Spleen (tissue), 11 donors: ENCODE data around the gene MYO10. TPM values are rescaled to one million over a fixed set of nuclear protein-coding genes. Genes with fewer than 3 reads are reported as not detected.

Experiments
- DNase-seq: peaks from one replicate; pipeline ENCODE4 v3.0.0-alpha.2; 2020
- H3K27ac ChIP-seq, 8 donors: fragments of 200-600 bp; sonication (generic) in 7 of 8; 1 replicate in 4 of 8; 2 replicates in 4 of 8; pipeline versions ENCODE4 v1.5.0 to v1.8.0; 2016 to 2021; ENCODE audit warnings: inconsistent platforms in 4 of 8, mild to moderate bottlenecking in 4 of 8, moderate library complexity in 1 of 8
- H3K27me3 ChIP-seq, 7 donors: fragments of 200-600 bp; sonication (generic) in 6 of 7; replicated peaks in 1 of 7; 1 replicate in 4 of 7; 2 replicates in 3 of 7; pipeline versions ENCODE4 v1.5.0 to v1.8.0; 2016 to 2021; ENCODE audit warnings: inconsistent platforms in 3 of 7, mild to moderate bottlenecking in 1 of 7
- H3K36me3 ChIP-seq, 6 donors: fragments of 200-600 bp; sonication (generic) in 5 of 6; 1 replicate in 4 of 6; 2 replicates in 2 of 6; pipeline versions ENCODE4 v1.5.0 to v1.8.0; 2016 to 2021; ENCODE audit warnings: inconsistent platforms in 2 of 6
- H3K4me1 ChIP-seq, 6 donors: fragments of 200-600 bp; sonication (generic) in 5 of 6; 1 replicate in 3 of 6; 2 replicates in 3 of 6; pipeline versions ENCODE4 v1.5.0 to v1.8.0; 2016 to 2021; ENCODE audit warnings: inconsistent platforms in 3 of 6
- H3K4me3 ChIP-seq, 8 donors: fragments of 200-600 bp; sonication (generic) in 7 of 8; 1 replicate in 4 of 8; 2 replicates in 4 of 8; pipeline versions ENCODE4 v1.5.0 to v1.8.0; 2016 to 2021; ENCODE audit warnings: inconsistent platforms in 4 of 8, mild to moderate bottlenecking in 4 of 8, moderate library complexity in 2 of 8
- H3K9me3 ChIP-seq, 8 donors: fragments of 200-600 bp; sonication (generic) in 7 of 8; 1 replicate in 4 of 8; 2 replicates in 4 of 8; pipeline versions ENCODE4 v1.5.0 to v1.8.0; 2016 to 2021; ENCODE audit warnings: inconsistent platforms in 4 of 8
- POLR2A ChIP-seq, 3 donors: fragments of 450-650 bp; IDR thresholded peaks; one replicate each; pipeline ENCODE4 v1.5.1; 2017; ENCODE audit warnings: antibody characterized with exemption in 3 of 3, mild to moderate bottlenecking in 1 of 3
- POLR2AphosphoS5 ChIP-seq, 3 donors: sonication (generic); formaldehyde crosslinking; IDR thresholded peaks; one replicate each; pipeline ENCODE4 v1.5.1; 2017; ENCODE audit warnings: antibody characterized with exemption in 3 of 3
- WGBS, 5 donors: extraction: QIAGEN DNeasy Blood & Tissue Kit in 3 of 5; methylation state at CpG; one replicate each; pipeline versions ENCODE4 v1.1.5 to v1.1.7; 2013 to 2018; 5-methylcytosine and 5-hydroxymethylcytosine counted together
- intact Hi-C: fragments of 100-400 bp; cut with DNase I; formaldehyde crosslinking; loops from one replicate; pipeline ENCODE4 v1.15.0; 2023; ENCODE audit warnings: low total_unique reads
- polyA plus RNA-seq, 3 donors: library from polyadenylated mRNA; stranded (reverse); fragments of 200-250 nt; gene quantifications; one replicate each; pipeline ENCODE4 v1.2.1, GENCODE V29; 2013
- total RNA-seq, 7 donors: library from RNA; depleted of rRNA in 3 of 7; stranded (reverse); fragments of >200 nt in 3 of 7; fragmentation: NEBNext Ultra II Directional in 4 of 7; extraction: Animal tissue kit (Norgen Biotek cat#: 25700) in 4 of 7; gene quantifications; one replicate each; pipeline versions ENCODE4 v1.1.0 to v1.2.1, GENCODE V29; 2016 to 2021
- TF ChIP-seq, protein P1 (sequence below), 11 experiments: fragments of 200-600 bp in 7 of 11; fragments of 450-650 bp in 4 of 11; sonication (generic) in 4 of 11; IDR thresholded peaks in 8 of 11; conservative IDR thresholded peaks in 3 of 11; 1 replicate in 7 of 11; 2 replicates in 4 of 11; pipeline versions ENCODE4 v1.4.0 to v1.8.0; 2016 to 2021; ENCODE audit warnings: antibody characterized with exemption in 11 of 11, inconsistent platforms in 4 of 11, mild to moderate bottlenecking in 1 of 11
- donor health status: healthy with polysubstance abuse.
- donor health status: DM: no; HTN: no; CAD: no; lungs with moderate emphysema.
- donor health status: DM: no; HTN: no; CAD: no.
- donor health status: Bipolar disorder and iron deficiency.
- donor health status: healthy.
- donor health status: DM: no; HTN: no; CAD: no.
- donor health status: DM: yes; HTN: yes; CAD: no.

Gene MYO10
- total and polyA plus RNA-seq, 10 donors: 1.1 to 72.8 (median 32.7) TPM

DNA sequence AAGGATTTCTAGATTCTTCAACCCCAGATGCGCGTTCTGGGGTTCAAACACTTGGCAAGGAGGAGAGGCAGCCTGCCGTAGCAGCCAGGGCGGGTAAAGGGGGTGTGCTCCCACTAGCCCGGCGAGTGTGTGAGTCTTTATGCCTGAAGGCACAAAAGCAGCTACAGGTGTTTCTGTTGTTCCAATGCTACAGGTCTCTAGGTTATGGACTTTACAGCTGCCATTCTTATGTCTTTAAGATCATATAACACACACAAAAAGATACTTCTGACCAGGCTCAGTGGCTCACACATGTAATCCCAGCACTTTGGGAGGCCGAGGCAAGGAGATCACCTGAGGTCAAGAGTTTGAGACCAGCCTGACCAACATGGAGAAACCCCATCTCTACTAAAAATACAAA is 185.6 kb downstream of the MYO10 start:
- no peaks in the 10 kb centered on the region for H3K27me3 ChIP-seq
- H3K9me3 ChIP-seq: no peaks in the 10 kb centered on the region
- WGBS, 5 donors: 86 to 95% (median 93%) methylated on average over 7 of the region's 7 CpGs
- peaks cover 0 to 19% (median 0%) of the 10 kb centered on the region in 6 donors for H3K36me3 ChIP-seq
- no peak overlapping the region for H3K27ac ChIP-seq
- DNase-seq: no peak
- H3K4me3 ChIP-seq: no peak overlapping the region
- intact Hi-C loops: no loop called here
- no peak for TF ChIP-seq POLR2AphosphoS5 (IDR thresholded peaks at IDR 0.05)
- TF ChIP-seq, protein P1, sequence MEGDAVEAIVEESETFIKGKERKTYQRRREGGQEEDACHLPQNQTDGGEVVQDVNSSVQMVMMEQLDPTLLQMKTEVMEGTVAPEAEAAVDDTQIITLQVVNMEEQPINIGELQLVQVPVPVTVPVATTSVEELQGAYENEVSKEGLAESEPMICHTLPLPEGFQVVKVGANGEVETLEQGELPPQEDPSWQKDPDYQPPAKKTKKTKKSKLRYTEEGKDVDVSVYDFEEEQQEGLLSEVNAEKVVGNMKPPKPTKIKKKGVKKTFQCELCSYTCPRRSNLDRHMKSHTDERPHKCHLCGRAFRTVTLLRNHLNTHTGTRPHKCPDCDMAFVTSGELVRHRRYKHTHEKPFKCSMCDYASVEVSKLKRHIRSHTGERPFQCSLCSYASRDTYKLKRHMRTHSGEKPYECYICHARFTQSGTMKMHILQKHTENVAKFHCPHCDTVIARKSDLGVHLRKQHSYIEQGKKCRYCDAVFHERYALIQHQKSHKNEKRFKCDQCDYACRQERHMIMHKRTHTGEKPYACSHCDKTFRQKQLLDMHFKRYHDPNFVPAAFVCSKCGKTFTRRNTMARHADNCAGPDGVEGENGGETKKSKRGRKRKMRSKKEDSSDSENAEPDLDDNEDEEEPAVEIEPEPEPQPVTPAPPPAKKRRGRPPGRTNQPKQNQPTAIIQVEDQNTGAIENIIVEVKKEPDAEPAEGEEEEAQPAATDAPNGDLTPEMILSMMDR (IDR thresholded peaks at IDR 0.05 in 8 of 11, conservative IDR thresholded peaks at IDR 0.05 in 3 of 11): no peak
- no peak for TF ChIP-seq POLR2A (IDR thresholded peaks at IDR 0.05)
- H3K4me1 ChIP-seq: no peaks in the 10 kb centered on the region

- Histone ChIP-seq H3K27me3 (no peaks in the 10 kb centered on the region), H3K27ac (no peak overlapping the region), H3K36me3 (peaks cover 0 to 14% (median 0%) of the 10 kb centered on the region in 6 donors), H3K4me1 (no peaks in the 10 kb centered on the region), H3K4me3 (no peak overlapping the region), H3K9me3 (no peaks in the 10 kb centered on the region)
- no peak for DNase-seq
- intact Hi-C loops: no loop called here
- no peak for TF ChIP-seq POLR2A (IDR thresholded peaks at IDR 0.05)
- TF ChIP-seq, protein P1 (IDR thresholded peaks at IDR 0.05 in 8 of 11, conservative IDR thresholded peaks at IDR 0.05 in 3 of 11): no peak
- TF ChIP-seq POLR2AphosphoS5 (IDR thresholded peaks at IDR 0.05): no peak
- WGBS, 5 donors: 59 to 93% (median 78%) methylated on average over 4 of the region's 4 CpGs
Measured at GRCh38 chr5:16749626-16750025, 186.5 kb downstream of the MYO10 start.

DNA sequence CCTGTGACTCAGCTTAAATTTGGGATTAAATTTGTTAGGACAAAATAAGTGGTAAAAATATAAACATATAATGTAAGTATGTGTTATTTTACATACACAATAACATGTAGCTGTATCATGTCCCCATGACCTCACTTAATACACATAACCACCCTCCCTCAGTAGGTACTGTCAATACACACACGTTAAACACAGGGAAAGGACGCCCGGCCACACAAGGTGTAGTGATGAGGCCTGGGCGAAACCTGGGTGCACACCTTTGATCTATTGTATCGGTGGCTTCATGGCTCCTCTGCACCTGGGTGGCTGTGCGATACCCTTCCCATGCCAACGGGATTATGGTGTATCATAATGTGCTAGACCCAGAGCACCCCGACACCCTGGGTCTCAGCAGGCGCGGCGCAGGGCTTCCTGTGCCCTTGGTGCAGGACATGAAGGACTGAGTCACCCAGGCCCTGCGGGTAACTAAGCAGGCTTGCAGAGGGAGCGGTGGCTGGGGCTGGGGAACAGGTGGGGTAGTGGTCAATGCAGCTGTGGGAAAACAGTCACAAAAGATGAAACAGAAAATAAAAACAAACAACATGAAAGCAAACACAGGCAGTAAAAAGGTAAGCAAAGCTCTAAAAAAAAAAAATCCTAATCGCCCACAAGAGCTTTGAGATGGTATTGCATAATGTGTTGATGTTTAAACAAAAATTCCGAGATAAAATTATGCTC is 191.8 kb downstream of the MYO10 start:
- Histone ChIP-seq H3K4me1 (peaks cover 0 to 4% (median 0%) of the 10 kb centered on the region in 6 donors), H3K27me3 (no peaks in the 10 kb centered on the region), H3K27ac (no peak overlapping the region), H3K36me3 (peaks cover 0 to 12% (median 0%) of the 10 kb centered on the region in 6 donors), H3K9me3 (no peaks in the 10 kb centered on the region), H3K4me3 (no peak overlapping the region)
- 84 to 92% (median 89%) methylated on average over 15 of the region's 15 CpGs for WGBS, 5 donors
- intact Hi-C loops: no loop called here
- no peak for DNase-seq
- TF ChIP-seq POLR2A (IDR thresholded peaks at IDR 0.05) (no peak), POLR2AphosphoS5 (IDR thresholded peaks at IDR 0.05) (peak in 1 of 3 donors; percentile 18)
- TF ChIP-seq, protein P1 (IDR thresholded peaks at IDR 0.05 in 8 of 11, conservative IDR thresholded peaks at IDR 0.05 in 3 of 11): no peak

DNA sequence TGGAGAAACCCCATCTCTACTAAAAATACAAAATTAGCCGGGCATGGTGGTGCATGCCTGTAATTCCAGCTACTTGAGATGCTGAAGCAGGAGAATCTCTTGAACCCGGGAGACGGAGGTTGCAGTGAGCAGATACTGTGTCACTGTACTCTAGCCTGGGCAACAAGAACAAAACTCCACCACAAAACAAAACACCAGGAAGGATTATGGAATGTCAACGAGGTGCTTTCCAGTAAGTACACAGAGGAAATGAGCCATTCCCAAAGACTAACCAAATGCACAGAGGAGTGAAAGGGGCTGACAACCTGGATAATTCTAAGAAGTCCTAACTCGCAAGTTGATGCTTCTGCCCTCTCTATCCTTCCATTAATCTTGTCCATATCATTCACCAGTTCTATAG is 193.2 kb downstream of the MYO10 start:
- WGBS, 5 donors: 72 to 87% (median 82%) methylated on average over 5 of the region's 5 CpGs
- Histone ChIP-seq H3K36me3 (peaks cover 0 to 7% (median 0%) of the 10 kb centered on the region in 6 donors), H3K4me1 (peaks cover 0 to 4% (median 0%) of the 10 kb centered on the region in 6 donors), H3K4me3 (no peak overlapping the region), H3K27ac (no peak overlapping the region), H3K9me3 (no peaks in the 10 kb centered on the region), H3K27me3 (no peaks in the 10 kb centered on the region)
- DNase-seq: no peak
- TF ChIP-seq, protein P1 (IDR thresholded peaks at IDR 0.05 in 8 of 11, conservative IDR thresholded peaks at IDR 0.05 in 3 of 11): no peak
- no peak for TF ChIP-seq POLR2A (IDR thresholded peaks at IDR 0.05)
- no peak for TF ChIP-seq POLR2AphosphoS5 (IDR thresholded peaks at IDR 0.05)
- intact Hi-C loops: no loop called here
